ENCODE data around the gene INSYN1. TPM values are rescaled to one million over a fixed set of nuclear protein-coding genes. Genes with fewer than 3 reads are reported as not detected.

The INSYN1 gene
- total RNA-seq, 2 experiments from 2014 or later = not detected

GRCh38 chr15:73763931-73764330 lies 10.8 kb upstream of the INSYN1 start:
- no peak for ATAC-seq (ENCODE audit: low read depth)
- Mint-ChIP-seq H3K9me3 (no peaks in the 10 kb centered on the region), H3K4me1 (peaks cover 5% of the 10 kb centered on the region), H3K4me3 (no peak overlapping the region), H3K27me3 (peaks cover 14% of the 10 kb centered on the region), H3K36me3 (no peaks in the 10 kb centered on the region), H3K27ac (no peak overlapping the region)
- no peak for DNase-seq
- POLR2A ChIA-PET = no interaction called here

DNA sequence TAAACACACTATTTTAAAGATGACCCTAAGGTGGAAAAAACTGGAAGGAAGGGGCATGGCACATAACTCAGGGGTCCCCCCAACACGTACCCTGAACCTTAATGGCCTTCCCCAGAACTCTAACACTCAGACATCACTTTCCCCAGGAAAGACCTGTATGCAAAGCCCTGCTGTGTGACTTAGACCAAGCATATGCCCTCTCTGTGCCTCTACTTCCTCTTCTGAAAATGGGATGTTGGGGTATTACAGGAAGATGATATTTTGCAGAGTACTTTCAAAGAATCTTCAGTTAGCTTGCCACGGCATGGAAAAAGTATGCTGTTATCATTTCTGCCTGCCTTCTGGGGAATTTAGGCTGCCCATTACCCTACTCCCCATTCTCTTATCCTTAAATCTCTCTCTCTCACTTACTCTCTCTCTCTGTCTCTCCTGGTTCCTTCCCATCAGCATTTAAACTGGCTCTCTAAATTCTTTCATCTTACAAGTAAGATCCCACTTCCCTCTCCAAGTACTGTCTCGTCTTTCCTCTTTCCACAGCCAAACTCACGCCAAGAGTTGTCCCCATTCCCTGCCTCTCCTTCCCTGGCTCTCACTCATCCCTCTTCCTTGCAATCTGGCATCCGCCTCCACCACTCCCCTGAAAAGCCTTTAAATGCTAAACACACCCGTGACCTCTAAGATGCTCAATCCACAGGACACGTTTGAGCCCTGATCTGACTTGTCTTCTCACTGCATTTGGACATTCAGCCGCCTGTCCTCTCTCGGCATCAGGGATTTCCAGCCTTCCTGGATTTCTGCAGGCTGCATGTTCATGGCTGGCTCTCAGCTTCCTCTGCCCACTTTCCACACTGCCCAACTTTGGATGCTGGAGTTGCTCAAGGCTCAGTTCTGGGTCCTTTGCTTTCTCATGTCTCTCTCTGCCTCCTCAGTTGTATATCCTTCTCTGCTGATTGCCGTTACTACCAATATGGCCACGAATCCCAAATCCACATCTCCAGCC lies 7.5 kb upstream of the INSYN1 start:
- DNase-seq (no peak), ATAC-seq (ENCODE audit: low read depth) (no peak)
- peaks cover 25% of the 10 kb centered on the region for H3K27me3 Mint-ChIP-seq
- H3K4me3 Mint-ChIP-seq = no peak overlapping the region
- no peaks in the 10 kb centered on the region for H3K4me1 Mint-ChIP-seq
- POLR2A ChIA-PET = no interaction called here
- no peak overlapping the region for H3K27ac Mint-ChIP-seq
- no peaks in the 10 kb centered on the region for H3K9me3 Mint-ChIP-seq
- H3K36me3 Mint-ChIP-seq = no peaks in the 10 kb centered on the region

GRCh38 chr15:73758461-73758860 lies 5.3 kb upstream of the INSYN1 start:
- POLR2A ChIA-PET = no interaction called here
- Mint-ChIP-seq H3K4me3 (no peak overlapping the region), H3K36me3 (no peaks in the 10 kb centered on the region), H3K27ac (no peak overlapping the region), H3K27me3 (peaks cover 40% of the 10 kb centered on the region), H3K4me1 (peaks cover 2% of the 10 kb centered on the region), H3K9me3 (no peaks in the 10 kb centered on the region)
- ATAC-seq (ENCODE audit: low read depth) (no peak), DNase-seq (no peak)

DNA sequence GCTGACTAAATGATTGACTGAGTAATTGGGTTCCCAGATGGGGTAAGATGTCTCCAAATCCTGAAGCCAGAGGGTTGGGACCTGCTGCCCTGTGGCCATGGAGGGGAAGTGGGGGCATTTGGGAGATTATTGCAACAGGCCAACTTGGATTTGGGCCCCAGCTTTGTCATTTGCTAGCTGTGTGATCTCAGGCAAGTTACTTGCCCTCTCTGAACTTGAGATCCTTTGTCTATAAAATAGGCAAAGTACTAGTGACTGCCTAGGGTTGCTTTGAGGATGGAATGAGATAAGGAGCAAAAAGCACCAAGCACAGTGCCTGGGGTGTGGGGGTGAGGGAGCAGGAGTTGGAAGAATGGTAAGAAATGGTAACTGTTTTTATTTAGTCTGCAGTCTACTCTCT lies 4.4 kb upstream of the INSYN1 start:
- DNase-seq (no peak), ATAC-seq (ENCODE audit: low read depth) (no peak)

DNA sequence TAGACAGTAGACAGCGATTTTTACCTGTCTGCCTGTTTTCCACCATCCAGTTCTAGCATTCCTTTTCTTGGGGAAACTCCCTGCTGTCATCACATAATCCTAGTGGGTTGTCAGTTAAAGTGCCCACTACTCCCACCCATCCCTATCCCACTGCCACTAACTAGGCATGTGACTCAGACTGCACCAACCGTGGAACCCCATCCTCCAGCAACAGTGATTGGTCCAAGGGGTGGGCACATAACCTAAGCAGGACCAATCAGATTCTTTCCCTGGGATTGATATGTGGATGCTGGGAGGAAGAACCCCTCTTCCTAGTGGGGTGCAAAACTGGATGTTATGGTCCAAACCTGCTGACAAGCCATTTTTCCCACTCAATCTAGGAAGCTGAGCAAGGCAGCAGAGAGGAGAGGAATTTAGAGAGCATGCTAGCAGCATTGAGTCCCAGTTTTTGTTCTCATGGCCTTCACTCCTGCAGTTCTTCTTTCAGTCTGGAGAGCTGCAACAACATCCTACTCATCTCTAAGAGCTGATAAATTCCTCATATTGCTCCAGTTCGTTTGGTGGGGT lies 3.9 kb upstream of the INSYN1 start:
- ATAC-seq (ENCODE audit: low read depth) (no peak), DNase-seq (no peak)
- POLR2A ChIA-PET = no interaction called here
- Mint-ChIP-seq H3K36me3 (no peaks in the 10 kb centered on the region), H3K27ac (no peak overlapping the region), H3K4me1 (peaks cover 2% of the 10 kb centered on the region), H3K9me3 (no peaks in the 10 kb centered on the region), H3K4me3 (no peak overlapping the region), H3K27me3 (peaks cover 42% of the 10 kb centered on the region)

More for the DNA sequence above, 4.4 kb upstream of the INSYN1 start:
- H3K27me3 Mint-ChIP-seq = peaks cover 42% of the 10 kb centered on the region
- peaks cover 2% of the 10 kb centered on the region for H3K4me1 Mint-ChIP-seq
- H3K4me3 Mint-ChIP-seq = no peak overlapping the region
- H3K27ac Mint-ChIP-seq = no peak overlapping the region
- H3K9me3 Mint-ChIP-seq = no peaks in the 10 kb centered on the region
- POLR2A ChIA-PET = no interaction called here
- no peaks in the 10 kb centered on the region for H3K36me3 Mint-ChIP-seq

DNA sequence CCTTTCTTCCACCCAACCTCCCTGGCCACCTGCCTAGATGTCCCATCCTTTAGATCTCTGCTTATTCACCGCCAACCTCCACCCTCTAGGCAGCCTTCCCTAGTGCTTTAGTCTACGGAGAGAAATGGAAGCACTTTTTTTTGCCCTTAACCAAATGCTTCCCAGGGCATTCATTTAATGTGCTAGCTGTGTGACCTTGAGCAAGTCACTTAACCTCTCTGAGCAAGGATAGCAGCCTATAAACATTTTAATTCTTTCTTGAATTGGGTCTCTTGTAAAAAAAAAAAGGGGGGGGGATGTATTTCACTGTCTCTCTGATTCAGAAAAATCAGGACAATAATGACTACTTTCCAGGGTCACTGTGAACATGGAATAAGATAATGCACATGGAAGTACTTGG lies 3.2 kb upstream of the INSYN1 start:
- Mint-ChIP-seq H3K36me3 (no peaks in the 10 kb centered on the region), H3K9me3 (no peaks in the 10 kb centered on the region), H3K27me3 (peaks cover 43% of the 10 kb centered on the region), H3K4me1 (peaks cover 2% of the 10 kb centered on the region), H3K4me3 (no peak overlapping the region), H3K27ac (no peak overlapping the region)
- ATAC-seq (ENCODE audit: low read depth) (no peak), DNase-seq (no peak)
- POLR2A ChIA-PET = no interaction called here

- Mint-ChIP-seq H3K4me1 (peaks cover 2% of the 10 kb centered on the region), H3K9me3 (no peaks in the 10 kb centered on the region), H3K36me3 (no peaks in the 10 kb centered on the region), H3K27me3 (peaks cover 46% of the 10 kb centered on the region), H3K27ac (no peak overlapping the region), H3K4me3 (no peak overlapping the region)
- ATAC-seq (ENCODE audit: low read depth) (no peak), DNase-seq (no peak)
- POLR2A ChIA-PET = no interaction called here
Measured at GRCh38 chr15:73755946-73756345, 2.8 kb upstream of the INSYN1 start.

DNA sequence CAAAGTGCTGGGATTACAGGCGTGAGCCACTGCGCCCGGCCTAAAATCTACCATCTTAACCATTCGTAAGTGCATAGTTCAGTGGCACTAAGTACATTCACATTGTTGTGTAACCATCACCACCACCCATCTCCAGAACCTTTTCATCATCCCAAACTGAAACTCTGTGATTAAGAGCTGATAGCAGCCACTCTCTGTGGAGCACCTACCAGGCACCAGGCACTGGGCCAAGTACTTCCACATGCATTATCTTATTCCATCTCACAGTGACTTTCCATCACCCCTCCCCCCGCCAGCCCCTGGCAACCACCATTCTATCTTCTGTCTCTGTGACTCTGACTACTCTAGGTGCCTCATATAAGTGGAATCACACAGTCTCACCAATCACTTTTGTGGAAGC lies 2.3 kb upstream of the INSYN1 start:
- POLR2A ChIA-PET = no interaction called here
- H3K4me1 Mint-ChIP-seq = peaks cover 2% of the 10 kb centered on the region
- no peak overlapping the region for H3K4me3 Mint-ChIP-seq
- peaks cover 50% of the 10 kb centered on the region for H3K27me3 Mint-ChIP-seq
- no peaks in the 10 kb centered on the region for H3K9me3 Mint-ChIP-seq
- no peaks in the 10 kb centered on the region for H3K36me3 Mint-ChIP-seq
- ATAC-seq (ENCODE audit: low read depth) (no peak), DNase-seq (no peak)
- no peak overlapping the region for H3K27ac Mint-ChIP-seq

DNA sequence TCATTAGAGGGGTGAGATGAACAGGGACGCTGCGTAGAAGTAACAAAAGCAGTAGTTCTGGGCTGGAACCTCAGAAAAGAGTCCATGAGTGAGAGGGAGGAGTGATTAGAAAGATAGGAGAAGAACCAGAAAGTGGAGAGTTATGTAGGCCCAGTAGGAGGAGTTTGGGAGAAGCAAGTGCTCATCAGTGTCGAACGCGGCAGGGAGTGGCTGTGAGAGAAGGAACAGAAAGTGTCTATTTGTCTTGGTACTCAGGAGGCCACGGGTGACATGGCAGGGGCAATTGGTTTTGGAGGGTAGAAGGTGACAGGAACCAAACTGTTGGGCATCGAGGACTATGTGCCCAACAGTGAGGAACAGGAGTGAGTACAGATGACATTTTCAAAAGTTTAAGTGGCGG lies 1.3 kb upstream of the INSYN1 start:
- DNase-seq = no peak
- Mint-ChIP-seq H3K4me3 (no peak overlapping the region), H3K36me3 (no peaks in the 10 kb centered on the region), H3K27ac (no peak overlapping the region), H3K27me3 (peaks cover 58% of the 10 kb centered on the region), H3K9me3 (no peaks in the 10 kb centered on the region), H3K4me1 (peaks cover 2% of the 10 kb centered on the region)
- no peak for ATAC-seq (ENCODE audit: low read depth)
- POLR2A ChIA-PET = no interaction called here

- H3K4me3 Mint-ChIP-seq = no peak overlapping the region
- H3K9me3 Mint-ChIP-seq = no peaks in the 10 kb centered on the region
- no peaks in the 10 kb centered on the region for H3K36me3 Mint-ChIP-seq
- POLR2A ChIA-PET = no interaction called here
- ATAC-seq (ENCODE audit: low read depth) (no peak), DNase-seq (no peak)
- H3K27ac Mint-ChIP-seq = no peak overlapping the region
- peaks cover 2% of the 10 kb centered on the region for H3K4me1 Mint-ChIP-seq
- peaks cover 66% of the 10 kb centered on the region for H3K27me3 Mint-ChIP-seq
Measured at GRCh38 chr15:73752806-73753193, 351 bp downstream of the INSYN1 start.

DNA sequence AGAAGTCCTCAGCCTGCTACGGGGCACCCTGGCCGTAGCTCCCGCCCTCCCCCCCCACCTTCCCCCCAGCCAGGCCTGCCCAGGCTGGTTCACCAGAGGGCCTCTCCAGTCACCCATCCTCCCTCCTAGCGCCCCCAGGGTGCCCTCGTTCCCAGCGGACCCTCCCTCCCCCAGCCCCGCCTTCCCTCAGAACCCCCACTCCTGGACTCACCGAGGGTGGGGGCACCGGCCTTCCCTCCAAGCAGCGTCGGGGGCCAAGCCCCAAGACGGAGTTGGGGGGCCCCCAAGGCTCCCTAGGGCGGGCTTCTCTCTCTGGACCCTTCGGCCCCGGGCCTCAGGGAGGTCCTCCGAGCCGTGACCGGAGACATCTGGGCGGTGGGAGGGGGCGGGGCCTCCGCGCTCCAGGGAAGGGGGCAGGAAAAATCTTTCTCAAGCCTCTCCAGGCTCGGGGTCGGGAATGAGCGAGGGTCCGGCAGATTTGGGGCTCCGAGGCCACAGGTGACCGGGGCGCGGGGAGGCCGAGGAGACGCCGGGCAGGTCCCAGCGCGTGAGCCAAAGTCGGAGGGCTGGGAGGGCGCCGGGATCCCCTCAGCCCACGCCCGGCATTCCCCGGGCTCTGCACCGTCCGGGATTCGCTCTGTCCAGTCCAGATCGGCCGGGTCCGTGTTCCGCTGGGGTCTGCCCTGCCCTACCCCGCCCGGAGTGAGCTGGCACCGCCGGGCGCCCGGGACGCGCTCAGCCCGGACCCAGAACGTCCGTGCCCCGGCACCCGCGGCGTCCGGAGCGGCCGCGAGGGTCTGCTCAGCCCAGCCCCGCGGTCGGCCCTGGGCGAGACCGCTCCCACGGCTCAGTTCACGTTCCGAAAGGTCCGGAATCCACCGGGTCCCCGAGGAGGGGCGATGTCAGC lies 999 bp downstream of the INSYN1 start:
- H3K27ac Mint-ChIP-seq = no peak overlapping the region
- H3K36me3 Mint-ChIP-seq = no peaks in the 10 kb centered on the region
- H3K4me1 Mint-ChIP-seq = peaks cover 2% of the 10 kb centered on the region
- no peaks in the 10 kb centered on the region for H3K9me3 Mint-ChIP-seq
- POLR2A ChIA-PET = no interaction called here
- peaks cover 60% of the 10 kb centered on the region for H3K27me3 Mint-ChIP-seq
- DNase-seq = no peak
- H3K4me3 Mint-ChIP-seq = no peak overlapping the region
- no peak for ATAC-seq (ENCODE audit: low read depth)

DNA sequence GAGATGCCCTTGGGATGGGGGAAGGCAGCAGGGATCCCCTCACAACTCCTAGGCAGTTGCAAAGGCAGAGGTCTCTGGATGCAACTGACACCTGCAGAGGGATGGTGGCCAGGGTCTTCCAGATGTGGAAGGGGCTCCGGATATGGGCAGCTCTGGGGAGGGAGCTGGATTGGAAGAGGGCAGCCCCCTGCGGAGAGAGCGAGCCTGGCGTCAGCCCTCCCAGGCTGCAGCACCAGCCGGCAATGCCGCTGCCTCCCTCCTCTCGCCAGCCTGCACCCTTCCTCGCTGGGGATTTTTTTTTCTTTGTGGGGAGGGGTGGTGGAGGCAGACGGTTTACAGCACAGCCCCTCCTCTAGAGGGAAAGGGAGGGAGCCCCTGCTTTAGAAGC lies 1.6 kb downstream of the INSYN1 start:
- DNase-seq (no peak), ATAC-seq (ENCODE audit: low read depth) (no peak)
- H3K27me3 Mint-ChIP-seq = peaks cover 58% of the 10 kb centered on the region
- no peak overlapping the region for H3K4me3 Mint-ChIP-seq
- no peak overlapping the region for H3K27ac Mint-ChIP-seq
- no peaks in the 10 kb centered on the region for H3K9me3 Mint-ChIP-seq
- POLR2A ChIA-PET = no interaction called here
- H3K4me1 Mint-ChIP-seq = peaks cover 2% of the 10 kb centered on the region
- H3K36me3 Mint-ChIP-seq = no peaks in the 10 kb centered on the region

- no peaks in the 10 kb centered on the region for H3K36me3 Mint-ChIP-seq
Measured at GRCh38 chr15:73750951-73751350, 2.2 kb downstream of the INSYN1 start.

More at GRCh38 chr15:73750951-73751350, 2.2 kb downstream of the INSYN1 start:
- peaks cover 2% of the 10 kb centered on the region for H3K4me1 Mint-ChIP-seq
- POLR2A ChIA-PET = no interaction called here
- H3K27ac Mint-ChIP-seq = no peak overlapping the region
- no peak overlapping the region for H3K4me3 Mint-ChIP-seq
- ATAC-seq (ENCODE audit: low read depth) (no peak), DNase-seq (no peak)
- peaks cover 52% of the 10 kb centered on the region for H3K27me3 Mint-ChIP-seq
- no peaks in the 10 kb centered on the region for H3K9me3 Mint-ChIP-seq
